H9 (cell line): Measurements from ENCODE around the gene ALOX5. TPM values are rescaled to one million over a fixed set of nuclear protein-coding genes. Genes with fewer than 3 reads are reported as not detected.
"Not testable (repeated sequence)": the region's sequence is repeated elsewhere in the genome, so short reads cannot be mapped to it uniquely, and the experiment has no call there.

ENCODE experiments used
- DNase-seq: peaks from one replicate; pipeline ENCODE4 v3.0.0-alpha.2; 2017
- H2AFZ ChIP-seq: one replicate; pipeline ENCODE4 v1.6.1; 2013; ENCODE audit warnings: mild to moderate bottlenecking, low read length, control low read depth, moderate library complexity
- H2AK5ac ChIP-seq: 2 replicates; pipeline ENCODE4 v1.6.1; 2013; ENCODE audit warnings: low read length, control low read depth, mixed read lengths; ENCODE audit not compliant: insufficient read length
- H2BK120ac ChIP-seq: one replicate; pipeline ENCODE4 v1.6.1; 2013; ENCODE audit warnings: low read depth, mild to moderate bottlenecking, low read length, control low read depth, inconsistent platforms; ENCODE audit not compliant: poor library complexity, severe bottlenecking
- H2BK12ac ChIP-seq: 2 replicates; pipeline ENCODE4 v1.6.1; 2013; ENCODE audit warnings: low read length, control low read depth, mixed read lengths, low read depth; ENCODE audit not compliant: insufficient read length
- H2BK15ac ChIP-seq: 2 replicates; pipeline ENCODE4 v1.6.1; 2013; ENCODE audit warnings: low read depth, low read length, control low read depth
- H2BK20ac ChIP-seq: one replicate; pipeline ENCODE4 v1.6.1; 2013; ENCODE audit warnings: low read depth, mild to moderate bottlenecking, low read length, control low read depth, inconsistent platforms; ENCODE audit not compliant: poor library complexity, severe bottlenecking
- H2BK5ac ChIP-seq: 2 replicates; pipeline ENCODE4 v1.6.1; 2013; ENCODE audit warnings: low read length, control low read depth, mixed read lengths; ENCODE audit not compliant: insufficient read length
- H3K14ac ChIP-seq: 2 replicates; pipeline ENCODE4 v1.6.1; 2013; ENCODE audit warnings: low read length, control low read depth; ENCODE audit not compliant: insufficient read depth
- H3K18ac ChIP-seq: 2 replicates; pipeline ENCODE4 v1.6.1; 2013; ENCODE audit warnings: low read depth, mild to moderate bottlenecking, mixed read lengths, low read length, control low read depth; ENCODE audit not compliant: insufficient read length
- H3K23ac ChIP-seq: 2 replicates; pipeline ENCODE4 v1.6.1; 2013; ENCODE audit warnings: low read length, control low read depth, mixed read lengths, low read depth; ENCODE audit not compliant: insufficient read length
- H3K23me2 ChIP-seq: 2 replicates; pipeline ENCODE4 v1.6.1; 2013; ENCODE audit warnings: low read depth, mild to moderate bottlenecking, mixed read lengths, low read length, control low read depth; ENCODE audit not compliant: insufficient read length, poor library complexity, severe bottlenecking
- H3K27ac ChIP-seq: 2 replicates; pipeline ENCODE4 v1.5.1; 2013; ENCODE audit warnings: low read length, control low read depth, mixed read lengths, low read depth; ENCODE audit not compliant: insufficient read length
- H3K27me3 ChIP-seq: 2 replicates; pipeline ENCODE4 v1.6.1; 2013; ENCODE audit warnings: low read length, control low read depth, inconsistent platforms; ENCODE audit not compliant: insufficient read depth
- H3K4ac ChIP-seq: 2 replicates; pipeline ENCODE4 v1.6.1; 2013; ENCODE audit warnings: low read depth, mild to moderate bottlenecking, control low read depth, inconsistent platforms, low read length, moderate library complexity
- H3K4me1 ChIP-seq: 2 replicates; pipeline ENCODE4 v1.6.1; 2013; ENCODE audit warnings: low read length, control low read depth, inconsistent platforms; ENCODE audit not compliant: insufficient read depth
- H3K4me2 ChIP-seq: 2 replicates; pipeline ENCODE4 v1.6.1; 2013; ENCODE audit warnings: low read length, control low read depth, mixed read lengths; ENCODE audit not compliant: insufficient read length, insufficient read depth
- H3K56ac ChIP-seq: 2 replicates; pipeline ENCODE4 v1.6.1; 2013; ENCODE audit warnings: low read depth, mild to moderate bottlenecking, mixed read lengths, low read length, control low read depth; ENCODE audit not compliant: insufficient read length
- H3K79me1 ChIP-seq: 2 replicates; pipeline ENCODE4 v1.6.1; 2013; ENCODE audit warnings: low read depth, mild to moderate bottlenecking, moderate library complexity, low read length, control low read depth, inconsistent platforms; ENCODE audit not compliant: insufficient read depth, poor library complexity, severe bottlenecking
- H3K79me2 ChIP-seq: 2 replicates; pipeline ENCODE4 v1.6.1; 2013; ENCODE audit warnings: low read length, control low read depth, inconsistent platforms; ENCODE audit not compliant: insufficient read depth
- H3K9ac ChIP-seq: 2 replicates; pipeline ENCODE4 v1.6.1; 2013; ENCODE audit warnings: low read length, control low read depth, mixed read lengths; ENCODE audit not compliant: insufficient read length; ENCODE audit errors: extremely low read depth
- H3K9me3 ChIP-seq: one replicate; pipeline ENCODE4 v1.6.1; 2013; ENCODE audit warnings: low read depth, low read length, inconsistent platforms; ENCODE audit not compliant: control insufficient read depth
- H3T11ph ChIP-seq: one replicate; pipeline ENCODE4 v1.6.1; 2013; ENCODE audit warnings: mild to moderate bottlenecking, low read length, control low read depth, inconsistent platforms
- H4K20me1 ChIP-seq: one replicate; pipeline ENCODE4 v1.6.1; 2013; ENCODE audit not compliant: control insufficient read depth, insufficient read length, insufficient read depth
- H4K5ac ChIP-seq: 2 replicates; pipeline ENCODE4 v1.6.1; 2013; ENCODE audit warnings: low read depth, mild to moderate bottlenecking, mixed read lengths, low read length, control low read depth; ENCODE audit not compliant: insufficient read length
- H4K8ac ChIP-seq: replicated peaks from 2 replicates; pipeline ENCODE4 v1.6.1; 2013; ENCODE audit warnings: low read length, control low read depth, mixed read lengths, low read depth; ENCODE audit not compliant: insufficient read length
- H4K91ac ChIP-seq: 2 replicates; pipeline ENCODE4 v1.6.1; 2013; ENCODE audit warnings: low read depth, mild to moderate bottlenecking, moderate library complexity, mixed read lengths, low read length, control low read depth; ENCODE audit not compliant: insufficient read length
- H3K27ac Mint-ChIP-seq, 3 experiments: 2 replicates in 2 of 3; 3 replicates in 1 of 3; pipeline ENCODE4 v1.8.0; 2020 to 2021; ENCODE audit warnings: mixed read lengths in 3 of 3, mild to moderate bottlenecking in 1 of 3, moderate library complexity in 1 of 3
- H3K27me3 Mint-ChIP-seq: 2 replicates; pipeline ENCODE4 v1.8.0; 2021; ENCODE audit warnings: low read depth, mild to moderate bottlenecking, moderate library complexity, mixed read lengths
- H3K36me3 Mint-ChIP-seq, 3 experiments: 2 replicates in 2 of 3; 3 replicates in 1 of 3; pipeline ENCODE4 v1.8.0; 2020 to 2021; ENCODE audit warnings: low read depth in 3 of 3, mixed read lengths in 3 of 3; ENCODE audit not compliant: insufficient read depth in 1 of 3
- H3K4me1 Mint-ChIP-seq, 2 experiments: 2 replicates each; pipeline ENCODE4 v1.8.0; 2020; ENCODE audit warnings: mixed read lengths in 2 of 2
- H3K4me3 Mint-ChIP-seq, 2 experiments: 2 replicates in 1 of 2; 3 replicates in 1 of 2; pipeline ENCODE4 v1.8.0; 2020 to 2021; ENCODE audit warnings: mild to moderate bottlenecking in 2 of 2, mixed read lengths in 2 of 2, moderate library complexity in 1 of 2
- H3K9me3 Mint-ChIP-seq, 2 experiments: 2 replicates in 1 of 2; 3 replicates in 1 of 2; pipeline ENCODE4 v1.8.0; 2020; ENCODE audit warnings: mild to moderate bottlenecking in 2 of 2, mixed read lengths in 2 of 2, moderate library complexity in 1 of 2
- WGBS: extraction: QIAGEN DNeasy Blood & Tissue Kit; methylation state at CpG from one replicate; pipeline ENCODE4 v1.1.7; 2013; ENCODE audit warnings: missing lambda C conversion rate, low lambda C conversion rate, mixed read lengths; ENCODE audit not compliant: insufficient read length; ENCODE audit errors: extremely low coverage; 5-methylcytosine and 5-hydroxymethylcytosine counted together
- total RNA-seq: library from RNA; stranded (reverse); gene quantifications from 2 replicates; pipeline ENCODE4 v1.2.1, GENCODE V29; 2021

ALOX5 gene
- total RNA-seq, 1 experiment from 2014 or later = 3.7 TPM

DNA sequence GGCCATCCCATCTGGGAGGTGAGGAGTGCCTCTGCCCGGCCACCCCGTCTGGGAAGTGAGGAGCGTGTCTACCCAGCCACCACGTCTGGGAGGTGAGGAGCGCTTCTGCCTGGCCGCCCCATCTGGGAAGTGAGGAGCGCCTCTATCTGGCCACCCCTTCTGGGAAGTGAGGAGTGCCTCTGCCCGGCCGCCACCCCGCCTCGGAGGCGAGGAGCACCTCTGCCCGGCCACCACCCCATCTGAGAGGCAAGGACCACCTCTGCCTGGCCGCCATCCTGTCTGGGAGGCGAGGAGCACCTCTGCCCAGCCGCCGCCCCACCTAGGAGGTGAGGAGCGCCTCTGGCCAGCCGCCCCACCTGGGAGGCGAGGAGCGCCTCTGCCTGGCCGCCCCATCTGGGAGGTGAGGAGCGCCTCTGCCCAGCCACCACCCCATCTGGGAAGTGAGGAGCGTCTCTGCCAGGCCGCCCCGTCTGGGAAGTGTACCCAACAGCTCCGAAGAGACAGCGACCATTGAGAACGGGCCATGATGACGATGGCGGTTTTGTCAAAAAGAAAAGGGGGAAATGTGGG is 25.7 kb upstream of the ALOX5 start:
- not testable (repeated sequence) for H3K9ac ChIP-seq, H3K4ac ChIP-seq, H4K5ac ChIP-seq, H3K9me3 ChIP-seq, H3K79me2 ChIP-seq, H2BK20ac ChIP-seq, H3K4me3 Mint-ChIP-seq, H4K20me1 ChIP-seq, H2AFZ ChIP-seq, H2BK120ac ChIP-seq, H3K4me1 Mint-ChIP-seq, H3K56ac ChIP-seq, H3K27ac ChIP-seq, H3K36me3 Mint-ChIP-seq, H2BK15ac ChIP-seq, DNase-seq, H3K4me1 ChIP-seq, H3T11ph ChIP-seq, H4K91ac ChIP-seq, H2AK5ac ChIP-seq, H4K8ac ChIP-seq, H3K18ac ChIP-seq, H2BK12ac ChIP-seq, H3K27me3 ChIP-seq, H2BK5ac ChIP-seq, H3K27ac Mint-ChIP-seq, H3K14ac ChIP-seq, H3K23ac ChIP-seq, H3K79me1 ChIP-seq, H3K23me2 ChIP-seq, H3K4me2 ChIP-seq
- no CpG with 5 or more reads among the region's 31 CpGs for WGBS
- H3K9me3 Mint-ChIP-seq = peaks cover 27 to 48% of the 10 kb centered on the region in 2 experiments
- H3K27me3 Mint-ChIP-seq = peaks cover 13% of the 10 kb centered on the region
